Activated naive CD8-positive, alpha-beta T cell treated with anti-CD3 and anti-CD28 coated beads, Interleukin-2, amount 50 U/mL, for 16 hours (primary cell): ENCODE data around the gene VWCE.

Source experiments
- DNase-seq: peaks from one replicate; pipeline ENCODE4 v3.0.0-alpha.2; 2020; ENCODE audit warnings: low read depth, low spot score

VWCE gene

GRCh38 chr11:61329871-61330270 is 34.8 kb upstream of the VWCE start:
- no peak for DNase-seq

GRCh38 chr11:61328351-61328750 is 33.2 kb upstream of the VWCE start:
- no peak for DNase-seq

GRCh38 chr11:61327669-61328071 is 32.6 kb upstream of the VWCE start:
- DNase-seq: no peak

GRCh38 chr11:61325649-61326414 is 30.7 kb upstream of the VWCE start:
- DNase-seq: no peak

- no peak for DNase-seq
Observed at GRCh38 chr11:61315260-61315659, 20.1 kb upstream of the VWCE start.

GRCh38 chr11:61310749-61311148 is 15.6 kb upstream of the VWCE start:
- DNase-seq: no peak

- no peak for DNase-seq
Observed at GRCh38 chr11:61309739-61310138, 14.6 kb upstream of the VWCE start.

GRCh38 chr11:61309141-61309540 is 14.0 kb upstream of the VWCE start:
- no peak for DNase-seq

- DNase-seq: no peak
Observed at GRCh38 chr11:61307354-61307753, 12.2 kb upstream of the VWCE start.

GRCh38 chr11:61306221-61306620 is 11.1 kb upstream of the VWCE start:
- no peak for DNase-seq

- DNase-seq: no peak
Observed at GRCh38 chr11:61305417-61305816, 10.3 kb upstream of the VWCE start.

GRCh38 chr11:61303725-61304124 is 8.6 kb upstream of the VWCE start:
- no peak for DNase-seq

- no peak for DNase-seq
Observed at GRCh38 chr11:61302550-61302949, 7.4 kb upstream of the VWCE start.

GRCh38 chr11:61298663-61299244 is 3.6 kb upstream of the VWCE start:
- no peak for DNase-seq

GRCh38 chr11:61297746-61298145 is 2.6 kb upstream of the VWCE start:
- no peak for DNase-seq

GRCh38 chr11:61297341-61297740 is 2.2 kb upstream of the VWCE start:
- DNase-seq: no peak

GRCh38 chr11:61295596-61295926 is 445 bp upstream of the VWCE start:
- DNase-seq: no peak

GRCh38 chr11:61293867-61294716 is 1.0 kb downstream of the VWCE start:
- peak; percentile 43 for DNase-seq

GRCh38 chr11:61292356-61292755 is 2.8 kb downstream of the VWCE start:
- no peak for DNase-seq

GRCh38 chr11:61290905-61291690 is 4.0 kb downstream of the VWCE start:
- DNase-seq: no peak

GRCh38 chr11:61287338-61287977 is 7.7 kb downstream of the VWCE start:
- no peak for DNase-seq
